Medulla oblongata (tissue), 1 donor: Measurements from ENCODE around the gene S100A5.
A peak's percentile ranks its signal among the peaks of the same experiment; 100 is the strongest.

ENCODE experiments used
- DNase-seq: peaks from one replicate; pipeline ENCODE4 v3.0.0-alpha.2; 2015; ENCODE audit errors: extremely low spot score

The S100A5 gene

DNA sequence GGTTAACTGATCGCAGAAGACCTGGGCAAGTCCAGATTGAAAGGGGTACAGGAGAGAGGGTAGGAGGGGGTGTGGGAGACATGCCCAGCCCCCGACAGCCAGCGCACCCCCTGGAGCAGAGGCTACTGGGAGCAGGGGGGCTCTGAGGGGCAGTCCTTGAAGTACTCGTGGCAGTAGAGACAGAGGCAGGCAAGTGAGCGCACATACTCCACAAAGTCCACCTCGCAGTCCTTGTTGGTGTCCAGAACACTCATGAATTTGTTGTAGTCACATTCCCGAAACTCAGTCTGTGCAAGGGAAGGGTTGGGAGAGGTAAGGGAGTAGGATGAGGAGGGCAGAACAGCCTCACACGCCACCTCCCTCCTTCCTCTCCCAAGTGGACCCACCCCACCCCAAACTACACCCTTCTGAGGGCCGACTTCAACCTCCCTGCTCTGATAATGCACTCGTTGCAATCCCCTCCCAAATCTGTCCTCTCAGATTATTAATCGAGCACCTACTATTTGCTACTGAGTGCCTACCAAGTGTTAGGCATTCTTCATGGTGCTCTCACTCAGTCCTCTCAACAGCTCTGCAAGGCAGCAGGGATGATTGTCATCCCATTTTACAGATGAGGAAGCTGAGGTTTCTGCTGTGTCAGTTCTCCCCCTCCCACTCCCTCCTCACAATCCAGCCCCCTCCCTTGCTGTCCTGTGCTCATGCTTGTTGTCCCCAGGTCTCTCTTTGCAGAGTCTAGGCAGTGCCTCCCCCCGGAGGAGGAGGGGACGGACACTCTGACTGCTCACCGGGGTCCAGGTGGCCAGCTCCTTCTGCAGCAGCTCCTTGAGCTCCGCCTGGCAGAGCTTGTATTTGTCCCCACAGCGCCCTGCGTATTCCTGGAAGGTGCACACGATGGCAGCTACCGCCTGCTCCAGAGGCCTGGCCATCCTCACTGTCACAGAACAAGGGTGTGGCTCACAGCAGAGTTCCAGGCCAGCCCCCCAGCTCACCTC lies 7.1 kb upstream of the S100A5 start:
- DNase-seq, result no peak

DNA sequence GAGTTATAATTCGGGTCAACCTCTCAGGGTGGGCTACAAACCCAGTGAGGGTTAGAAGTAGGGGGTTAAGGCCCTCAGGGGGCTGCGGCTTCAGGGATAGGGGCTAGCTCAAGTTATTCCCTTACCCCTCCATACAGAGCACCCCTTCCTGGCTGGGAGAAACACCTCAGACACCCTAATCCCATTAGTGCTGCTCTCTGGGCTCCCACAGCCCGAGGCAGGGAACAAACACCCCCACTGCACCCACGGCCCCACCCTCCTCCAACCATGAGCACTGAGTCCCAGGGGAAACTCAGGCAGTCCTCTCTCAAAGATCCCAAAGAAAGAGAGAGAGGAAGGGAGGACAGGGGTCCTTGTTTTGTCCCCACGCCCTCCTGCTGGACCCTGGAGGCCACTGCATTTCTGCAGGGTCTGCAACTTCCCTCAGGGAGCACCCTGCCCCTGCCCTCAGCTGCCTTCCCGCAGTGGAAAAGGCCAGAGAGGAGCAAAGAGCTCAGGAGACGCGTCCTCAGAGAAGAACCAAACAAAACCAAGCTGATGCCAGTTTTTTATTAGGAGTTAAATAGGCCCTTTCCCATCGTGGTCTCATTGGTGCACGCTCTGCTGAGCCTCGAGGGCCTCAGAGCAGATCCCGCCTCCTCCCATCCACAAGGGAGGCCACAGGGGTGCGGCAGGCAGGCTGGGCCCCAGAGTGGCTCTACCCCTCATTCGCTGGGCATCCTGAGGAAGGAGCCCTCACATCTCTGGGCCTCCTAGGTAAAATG lies 6.2 kb upstream of the S100A5 start:
- no peak for DNase-seq

DNA sequence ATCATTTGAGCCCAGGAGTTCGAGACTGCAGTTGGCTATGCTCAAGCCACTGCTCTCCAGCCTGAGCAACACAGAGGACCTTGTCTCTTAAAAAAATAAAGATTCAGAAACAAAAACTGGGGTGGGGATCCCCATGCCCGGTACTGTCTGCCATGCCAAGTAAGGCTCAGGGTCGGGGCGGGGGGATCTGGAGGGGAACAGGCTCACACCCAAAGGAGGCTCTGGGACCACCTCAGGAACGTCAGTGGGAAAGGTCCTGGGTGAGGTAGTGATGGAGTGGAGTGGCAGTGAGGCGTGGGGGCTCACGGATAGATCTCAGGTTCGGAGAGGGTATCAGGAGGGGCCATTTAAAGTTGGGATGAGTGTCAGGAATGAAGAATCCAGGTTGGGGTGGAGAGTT lies 5.6 kb upstream of the S100A5 start:
- DNase-seq, result no peak

GRCh38 chr1:153545067-153546055 lies 4.6 kb upstream of the S100A5 start, which contains the start of gene S100A4:
Gene S100A4, minus strand, starts transcription at chr1:153545806. Its CDS starts 1,012 bp downstream, at chr1:153544794.
- DNase-seq, result peak; percentile 74

GRCh38 chr1:153544453-153545066 lies 3.8 kb upstream of the S100A5 start:
- no peak for DNase-seq

GRCh38 chr1:153543736-153544135 lies 3.0 kb upstream of the S100A5 start:
- DNase-seq, result no peak

DNA sequence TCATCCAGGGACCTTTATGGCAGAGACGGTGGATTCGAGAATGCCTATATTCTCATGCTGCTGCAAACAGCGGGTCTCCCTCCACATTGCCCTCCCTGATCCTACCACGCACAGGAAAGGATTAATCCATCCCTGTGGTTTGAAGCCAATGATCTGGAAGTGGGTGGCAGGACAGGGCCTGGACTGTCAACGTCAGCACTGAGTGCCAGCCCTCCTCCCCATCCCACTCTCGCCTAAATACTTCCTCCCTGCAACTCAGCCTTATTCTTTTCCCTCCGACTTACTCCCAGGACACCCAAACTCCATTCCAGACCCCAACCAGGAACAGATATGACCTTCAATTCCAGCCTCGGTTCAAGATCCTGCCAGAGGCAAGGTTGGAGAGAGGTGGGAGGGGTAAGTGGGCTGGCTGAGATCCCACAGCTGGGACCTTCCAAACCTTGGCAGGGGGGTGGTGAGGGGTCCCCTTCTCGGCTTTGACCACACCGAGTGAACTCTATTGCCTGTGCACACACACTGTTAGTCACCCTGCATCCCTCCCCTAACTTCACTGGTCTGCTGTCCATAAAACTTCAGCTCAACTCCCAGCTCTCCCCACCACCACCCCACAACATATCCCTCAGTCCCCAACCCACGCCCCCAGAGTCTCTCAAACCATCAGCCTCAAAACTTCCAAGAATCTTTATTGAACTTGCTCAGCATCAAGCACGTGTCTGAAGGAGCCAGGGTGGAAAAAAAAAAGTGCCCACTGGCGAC lies 2.4 kb upstream of the S100A5 start:
- DNase-seq, result no peak

GRCh38 chr1:153541641-153542590 lies 1.2 kb upstream of the S100A5 start:
- no peak for DNase-seq

DNA sequence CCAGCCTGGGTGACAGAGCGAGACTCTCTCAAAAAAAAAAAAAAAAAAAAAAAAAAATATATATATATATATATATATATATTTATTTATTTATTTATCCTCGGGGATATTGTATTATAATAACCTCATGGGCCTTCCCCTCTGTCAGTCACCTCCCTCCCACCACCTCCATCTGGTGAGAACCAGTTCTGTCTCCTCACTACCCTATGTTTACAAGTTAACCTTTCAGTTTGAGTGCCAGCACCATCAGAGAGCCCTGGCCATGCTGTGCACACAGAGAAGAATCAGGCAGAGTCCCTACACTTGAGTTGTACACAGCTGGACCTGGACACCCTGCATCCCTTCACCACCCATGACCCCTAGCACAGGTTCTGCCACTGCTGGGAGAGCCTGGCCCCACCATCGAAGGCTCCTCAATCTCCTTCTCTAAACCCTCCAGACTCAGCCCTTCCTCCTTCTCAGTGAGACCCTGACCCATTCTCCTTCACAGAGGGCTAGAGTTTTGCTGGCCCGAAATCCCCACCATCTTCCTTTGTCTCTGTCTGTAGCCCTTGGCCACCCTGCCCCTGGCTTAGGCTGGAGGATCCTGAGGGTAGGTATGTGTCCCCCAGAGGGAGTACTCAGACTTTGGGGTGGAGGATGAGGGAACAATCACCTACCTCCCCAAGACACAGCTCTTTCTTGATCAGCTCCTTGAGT lies 1.2 kb downstream of the S100A5 start:
- no peak for DNase-seq

DNA sequence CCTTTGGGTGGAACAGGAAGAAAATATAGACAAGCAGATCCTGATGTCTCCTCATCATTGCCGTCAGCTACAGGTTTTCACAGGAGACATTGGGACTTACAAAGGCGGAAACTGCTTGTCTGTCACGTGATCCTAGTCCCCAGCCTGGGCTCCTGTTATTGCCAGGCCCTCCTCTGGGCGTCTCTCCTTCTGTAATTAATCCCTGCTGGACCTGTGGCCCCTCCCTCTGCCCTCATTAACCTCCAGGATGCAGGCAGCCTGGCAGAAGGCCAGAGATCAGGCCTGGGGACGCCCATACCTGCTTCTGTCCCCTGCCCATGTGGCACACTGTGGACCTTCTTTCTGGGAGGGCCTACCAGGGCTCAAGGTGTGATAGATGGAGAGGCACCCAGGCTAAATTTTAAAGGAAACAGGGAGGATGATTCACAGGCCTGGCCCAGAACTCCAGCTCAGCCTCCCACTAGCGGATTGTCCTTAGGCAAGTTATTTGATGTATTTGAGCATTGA lies 2.4 kb downstream of the S100A5 start:
- DNase-seq, result no peak

GRCh38 chr1:153537376-153537730 lies 3.4 kb downstream of the S100A5 start:
- DNase-seq, result no peak

- DNase-seq, result no peak
Measured at GRCh38 chr1:153536671-153537375, 3.9 kb downstream of the S100A5 start.

DNA sequence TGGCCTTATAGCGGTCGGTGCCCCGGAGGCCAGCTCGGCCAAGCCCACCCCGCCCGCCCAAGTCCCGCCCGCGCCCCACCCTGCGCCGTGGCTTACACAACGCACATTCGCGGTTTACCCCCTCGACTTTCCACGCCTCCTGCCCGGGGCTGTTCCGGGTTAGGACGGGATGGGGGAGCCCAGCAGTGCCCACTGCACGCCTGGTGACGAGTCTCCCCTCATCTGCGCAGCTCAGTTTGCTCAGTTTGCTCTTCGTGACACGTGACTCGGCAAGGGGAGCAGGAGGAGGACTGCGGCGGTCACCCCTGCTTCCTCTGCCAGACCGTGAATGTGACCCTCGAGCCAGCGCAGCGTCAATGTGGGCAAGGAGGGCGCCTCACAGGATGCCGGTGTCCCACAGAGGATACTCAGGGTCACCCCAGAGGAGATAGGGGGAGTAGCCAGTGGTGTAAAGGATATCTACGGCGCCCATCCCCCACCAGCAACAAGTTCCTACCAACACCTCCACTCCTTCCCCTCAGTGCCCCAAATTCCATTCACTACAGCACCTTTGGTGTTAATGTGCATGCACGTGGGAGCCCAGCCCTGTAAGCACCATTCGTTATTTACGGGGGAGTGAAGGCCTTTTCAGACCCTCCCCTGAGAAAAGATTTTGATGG lies 4.6 kb downstream of the S100A5 start:
- peak; percentile 79 for DNase-seq

DNA sequence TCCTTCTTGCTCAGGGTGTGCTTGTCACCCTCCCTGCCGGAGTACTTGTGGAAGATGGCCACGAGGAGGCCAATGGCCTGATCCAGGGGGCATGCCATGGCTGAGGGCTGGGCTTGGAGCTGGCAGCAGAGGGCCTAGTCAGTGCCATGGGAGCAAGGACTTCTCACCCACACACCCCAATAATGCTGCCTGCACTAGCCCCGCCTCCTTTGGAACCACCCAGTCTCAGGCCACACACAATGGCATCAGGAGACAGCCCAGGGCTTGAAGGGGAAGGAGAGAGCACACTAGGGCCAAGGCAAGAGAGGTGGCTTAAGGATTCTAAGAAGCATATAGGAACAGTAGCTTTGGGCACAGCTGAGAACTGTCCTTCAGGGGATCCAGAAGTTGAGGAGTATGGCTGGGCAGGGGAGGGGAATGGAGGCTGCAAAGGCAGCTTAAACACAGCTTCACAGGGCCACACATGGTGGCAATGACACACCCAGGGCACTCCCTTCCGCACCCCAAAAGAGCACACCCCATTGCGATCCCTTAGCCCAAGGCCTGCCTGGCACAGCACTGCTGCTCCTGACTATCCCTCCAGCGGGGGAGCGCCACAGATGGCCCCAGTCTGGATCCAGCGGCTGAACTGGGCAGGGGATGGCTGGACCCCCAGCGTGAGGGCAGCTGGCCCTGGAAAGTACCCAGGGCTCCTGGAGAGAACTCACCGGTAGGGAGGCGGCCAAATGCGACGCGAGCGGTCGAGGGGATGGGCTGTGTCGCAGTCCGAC lies 5.3 kb downstream of the S100A5 start, which contains the start of gene S100A6:
TSS of gene S100A6 (minus strand) at position 750 of the 770 bp plus-strand sequence. CDS start at position 98, 652 bp downstream.
- DNase-seq, result peak; percentile 77

DNA sequence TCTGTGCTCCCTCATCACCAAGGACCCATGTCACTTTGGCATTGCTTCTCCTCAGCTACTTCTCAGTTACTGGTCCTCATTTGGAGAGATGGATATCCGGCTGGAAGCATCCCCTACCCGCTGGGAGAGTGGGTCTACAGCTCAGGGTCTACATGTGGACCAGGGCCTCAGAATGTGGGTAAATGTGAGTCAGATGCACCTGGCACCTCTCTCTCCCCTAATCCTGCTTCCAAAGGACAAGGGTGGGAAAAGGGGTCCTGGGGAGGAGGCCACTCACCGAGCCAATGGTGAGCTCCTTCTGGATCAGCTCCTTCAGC lies 5.9 kb downstream of the S100A5 start:
- no peak for DNase-seq

DNA sequence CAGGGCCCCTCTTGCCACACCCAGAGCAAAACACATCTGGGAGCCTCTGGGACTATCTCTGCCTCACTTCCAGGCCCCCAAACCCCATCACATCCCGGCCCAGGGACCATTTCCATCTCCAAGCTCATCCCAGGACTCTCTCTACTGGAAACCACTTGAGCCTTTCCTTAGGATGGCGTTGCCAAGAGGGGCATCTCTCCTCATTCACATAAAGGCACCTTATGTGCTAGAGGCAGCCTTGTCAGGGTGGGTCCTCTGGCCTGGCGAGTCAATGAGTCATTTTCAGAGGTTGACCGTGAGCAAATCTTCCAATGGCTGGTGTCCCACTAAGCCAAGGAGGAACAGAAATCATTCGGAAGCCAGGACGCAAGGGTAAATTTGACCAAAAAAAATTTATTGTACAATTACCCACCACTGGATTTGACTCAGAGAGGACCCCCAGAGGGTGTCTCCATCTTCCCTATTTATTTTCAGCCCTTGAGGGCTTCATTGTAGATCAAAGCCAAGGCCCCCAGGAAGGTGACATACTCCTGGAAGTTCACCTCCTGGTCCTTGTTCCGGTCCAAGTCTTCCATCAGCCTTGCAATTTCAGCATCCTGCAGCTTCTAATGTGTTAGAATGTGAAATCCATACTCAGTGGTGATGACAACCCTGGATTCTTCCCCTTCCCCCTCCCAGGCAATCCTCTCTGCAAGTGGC lies 6.4 kb downstream of the S100A5 start:
- DNase-seq, result no peak
